ELF-1 (cell line): Measurements from ENCODE around the gene NELL1.
A peak's percentile ranks its signal among the peaks of the same experiment; 100 is the strongest.
"Not testable (repeated sequence)": the region's sequence is repeated elsewhere in the genome, so short reads cannot be mapped to it uniquely, and the experiment has no call there.

Experiments
- DNase-seq: peaks from one replicate; pipeline ENCODE4 v3.0.0-alpha.2; 2016; ENCODE audit warnings: low read depth, low spot score

NELL1 gene

DNA sequence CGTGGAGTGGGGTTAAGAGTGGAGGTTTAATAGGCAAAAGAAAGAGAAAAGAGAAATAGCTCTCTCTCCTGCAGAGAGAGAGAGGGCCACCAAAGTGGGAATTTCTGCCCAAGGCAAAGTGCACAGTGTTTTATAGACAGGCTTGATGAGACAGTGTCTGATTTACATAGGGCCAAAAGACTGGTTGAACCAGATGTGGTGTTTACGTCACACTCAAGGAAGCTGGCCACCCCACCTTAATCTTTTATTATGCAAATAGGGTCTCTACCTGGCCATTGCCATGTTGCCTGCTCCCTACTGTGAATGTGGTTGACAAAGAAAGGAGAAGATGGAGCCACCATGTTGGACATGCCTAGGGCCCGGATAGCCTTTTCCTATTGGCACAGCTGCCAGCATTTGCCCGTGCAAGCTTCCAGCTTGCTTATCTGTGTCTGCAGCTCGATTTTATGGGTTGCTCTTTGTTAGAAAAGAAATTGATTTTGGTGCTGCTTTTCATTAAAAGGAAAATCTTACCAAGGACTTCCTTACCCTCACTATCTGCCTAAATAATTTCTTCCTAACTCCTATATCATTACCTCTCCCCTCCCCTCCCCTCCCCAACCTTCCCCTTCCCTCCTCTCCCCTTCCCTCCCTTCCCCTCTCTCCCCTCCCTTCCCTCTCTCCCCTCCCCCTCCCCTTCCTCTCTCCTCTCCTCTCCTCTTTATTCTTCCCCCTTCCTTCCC, 436.0 kb downstream of the NELL1 start:
- peak; percentile 77 for DNase-seq

DNA sequence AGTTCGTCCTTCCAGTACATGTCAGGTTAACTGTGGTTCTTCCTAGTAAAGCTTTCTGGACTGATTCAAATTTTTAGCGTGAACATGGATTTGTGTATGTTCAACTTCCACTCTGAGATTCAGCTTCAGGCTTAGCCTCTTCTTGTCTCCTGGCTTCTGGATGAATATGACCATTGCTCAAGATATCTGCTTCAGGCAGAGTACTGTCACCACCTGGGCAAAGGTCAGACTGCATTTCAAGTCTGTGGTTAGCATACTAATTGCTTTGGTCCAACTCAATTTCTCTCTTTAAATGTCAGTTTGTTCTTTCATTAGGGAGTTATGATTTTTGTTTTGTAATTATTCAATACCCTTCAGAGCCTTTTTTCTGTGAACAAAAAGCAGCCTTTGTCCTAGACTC, 440.0 kb downstream of the NELL1 start:
- no peak for DNase-seq

DNA sequence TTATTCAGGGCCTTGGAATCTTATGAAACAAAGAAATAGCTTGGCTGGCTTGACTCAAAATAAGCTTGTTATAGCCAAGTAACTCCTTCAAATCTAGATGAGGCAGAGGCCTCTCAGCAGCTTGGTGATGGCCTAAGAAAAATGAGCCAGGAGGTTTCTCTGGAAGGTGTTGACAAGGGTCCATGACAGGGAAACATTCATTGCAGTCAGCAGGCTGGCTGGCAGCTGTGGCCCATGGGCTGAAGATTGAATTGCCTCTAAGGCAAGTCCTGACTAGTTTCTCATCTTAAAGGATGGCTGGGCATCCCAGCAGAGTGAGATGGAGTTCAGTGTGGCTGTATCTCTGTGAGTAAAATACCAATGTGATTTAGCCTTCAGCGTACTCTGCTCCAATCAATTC, 441.0 kb downstream of the NELL1 start:
- no peak for DNase-seq

DNA sequence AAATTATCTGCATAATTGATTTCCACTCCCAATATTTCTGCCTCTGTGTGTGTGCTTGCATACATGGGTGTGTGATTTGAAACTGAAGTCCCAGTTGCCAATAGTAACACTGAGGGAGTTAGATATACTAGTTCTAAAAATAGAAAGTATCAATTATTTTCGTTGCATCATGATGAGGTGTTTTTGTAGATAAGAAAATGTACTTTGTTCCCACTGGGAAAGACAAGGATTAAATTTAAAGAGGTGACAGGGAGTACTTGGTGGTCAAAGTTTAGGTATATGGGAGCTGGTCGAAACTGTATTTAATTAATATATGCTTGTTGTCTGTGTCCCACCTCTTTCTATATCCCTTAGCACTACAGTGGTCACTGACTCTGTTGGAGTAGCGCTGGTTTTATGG, 444.5 kb downstream of the NELL1 start:
- no peak for DNase-seq

DNA sequence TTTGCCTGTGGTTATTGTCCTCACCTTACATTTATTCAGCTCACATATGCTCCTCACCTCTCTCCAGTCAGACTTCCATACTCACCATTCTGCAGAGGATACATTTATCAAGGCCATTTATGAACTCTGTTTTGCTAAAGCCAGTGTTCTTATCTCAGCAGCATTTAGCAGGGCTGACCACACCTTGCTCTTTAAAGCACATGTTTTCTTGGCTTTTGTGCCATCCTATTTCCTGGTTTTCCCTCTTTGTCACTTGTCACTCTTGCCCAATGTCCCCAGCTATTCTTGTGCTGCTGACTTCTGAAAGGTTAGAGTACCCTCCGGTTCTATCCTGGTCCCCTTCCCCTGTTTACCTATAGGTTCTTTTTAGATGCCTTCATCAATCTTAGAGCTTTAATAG, 446.6 kb downstream of the NELL1 start:
- no peak for DNase-seq

DNA sequence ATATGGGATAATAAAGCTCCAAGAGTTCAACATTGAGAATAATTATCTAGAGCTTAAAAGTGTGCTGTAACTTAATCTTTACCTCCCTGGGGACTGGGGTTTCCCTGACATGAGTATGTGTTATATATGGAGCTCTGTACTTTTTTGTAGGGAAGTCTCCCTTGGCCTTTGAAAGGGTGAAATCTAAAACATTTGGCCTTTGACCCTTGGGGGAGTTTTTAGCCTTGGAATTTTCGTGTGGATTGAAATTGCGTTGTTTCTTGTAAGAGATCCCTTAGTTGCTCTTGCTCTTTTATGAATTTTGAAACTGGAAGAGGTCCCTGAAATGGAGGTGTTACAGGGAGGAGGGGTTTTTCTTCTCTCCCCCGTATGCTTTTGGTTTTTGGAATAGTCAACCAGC, 450.0 kb downstream of the NELL1 start:
- no peak for DNase-seq

DNA sequence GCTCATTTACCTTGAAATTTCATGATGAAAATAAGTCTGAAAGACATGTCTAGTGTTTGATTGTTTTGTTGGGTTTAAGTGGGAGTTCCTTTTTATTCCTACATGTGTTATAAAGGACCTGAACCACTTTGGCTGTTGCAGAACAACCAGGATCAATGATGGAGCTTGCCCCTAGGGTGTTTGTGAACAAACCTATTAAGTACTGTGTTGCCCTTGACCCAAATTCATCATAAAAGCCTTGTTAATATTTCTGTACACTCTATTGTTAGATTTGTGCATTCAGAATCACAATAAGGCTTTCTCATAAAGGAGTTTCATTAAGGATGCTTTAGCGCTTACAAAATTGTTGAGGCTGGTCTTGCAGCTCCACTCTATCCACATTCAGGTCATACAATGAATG, 452.6 kb downstream of the NELL1 start:
- DNase-seq, result no peak

DNA sequence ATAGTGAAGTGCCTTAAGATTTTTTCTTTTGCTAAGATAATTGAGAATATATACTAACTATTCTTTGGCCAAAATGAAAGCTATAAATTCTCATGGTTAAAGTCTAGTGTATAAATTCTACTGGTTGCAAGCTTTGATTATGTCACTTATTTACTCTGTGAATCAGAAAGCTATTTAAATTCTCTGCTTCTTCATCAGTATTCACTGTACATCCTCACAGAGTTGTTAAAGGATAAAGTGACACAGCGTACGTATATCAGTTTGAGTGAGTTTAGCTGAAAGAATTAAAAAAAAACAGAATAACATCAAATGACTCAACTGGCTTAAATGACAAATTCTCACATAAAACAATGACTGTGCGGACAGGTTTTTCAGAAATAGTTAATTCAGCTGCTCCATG, 453.1 kb downstream of the NELL1 start:
- DNase-seq, result no peak

DNA sequence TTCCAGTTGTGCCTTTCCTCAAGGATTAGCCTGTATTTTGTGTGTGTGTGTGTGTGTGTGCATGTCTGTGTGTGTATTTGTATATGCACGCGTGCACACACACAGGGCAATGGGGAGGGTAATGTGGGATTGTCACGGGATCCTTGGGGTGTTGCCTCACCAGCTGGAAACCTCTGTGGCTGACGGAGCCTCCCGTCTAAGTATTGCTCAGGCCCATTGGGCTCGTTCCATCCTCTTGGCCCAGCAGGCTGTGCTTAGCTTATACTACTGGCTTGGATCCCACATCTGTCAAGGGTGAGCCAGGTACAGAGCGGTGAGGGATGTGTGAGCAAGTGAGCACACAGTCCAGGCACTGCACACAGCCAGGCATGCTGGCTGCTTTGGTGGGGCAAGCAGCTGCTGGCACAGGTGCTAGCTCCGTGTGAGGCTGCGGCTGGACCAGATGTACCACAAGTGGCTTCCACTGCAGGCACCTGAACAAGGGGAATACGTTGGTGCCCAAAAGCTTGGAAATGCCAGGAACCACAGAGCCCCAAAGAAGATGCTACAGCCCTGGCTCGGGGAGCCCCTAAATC, 462.8 kb downstream of the NELL1 start:
- DNase-seq, result no peak

DNA sequence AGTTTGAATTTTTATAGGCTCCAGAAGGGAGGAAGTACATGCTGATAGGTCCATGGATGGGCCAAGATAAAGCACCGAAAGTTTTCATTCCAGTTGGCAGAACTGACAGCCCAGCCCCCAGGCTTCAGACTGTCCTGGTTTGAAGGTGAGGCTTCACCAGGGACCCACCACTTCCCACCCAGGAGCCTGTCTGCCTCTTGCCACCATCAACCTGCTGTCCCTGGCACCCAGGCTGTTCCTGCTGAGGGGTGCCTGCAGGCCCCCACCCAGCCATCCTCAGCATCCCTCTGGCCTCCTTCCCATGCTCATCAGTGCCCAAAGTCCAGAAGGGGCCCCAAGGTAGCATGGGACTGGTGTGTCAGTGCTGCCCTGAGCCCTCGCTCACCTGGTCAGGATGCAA, 463.9 kb downstream of the NELL1 start:
- DNase-seq, result no peak

DNA sequence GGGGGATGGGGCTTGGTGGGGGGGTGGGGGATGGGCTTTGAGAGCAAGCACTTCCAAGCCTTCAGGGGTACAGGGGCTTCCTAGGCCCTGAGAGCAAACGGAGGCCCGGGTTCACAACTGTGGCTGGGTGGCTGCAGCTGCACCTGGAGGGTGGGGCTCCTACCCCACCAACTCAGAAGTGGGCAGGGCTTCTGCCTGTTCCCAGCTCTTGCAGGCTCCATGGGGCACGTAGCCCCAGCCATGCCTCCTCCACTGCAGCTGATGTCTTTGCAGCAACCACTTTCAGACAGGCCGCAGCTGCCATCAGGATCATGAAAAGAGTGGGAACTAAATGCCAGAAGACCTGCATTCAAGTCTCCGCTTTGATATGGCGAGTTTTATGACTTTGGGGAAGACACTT, 464.3 kb downstream of the NELL1 start:
- DNase-seq, result no peak

DNA sequence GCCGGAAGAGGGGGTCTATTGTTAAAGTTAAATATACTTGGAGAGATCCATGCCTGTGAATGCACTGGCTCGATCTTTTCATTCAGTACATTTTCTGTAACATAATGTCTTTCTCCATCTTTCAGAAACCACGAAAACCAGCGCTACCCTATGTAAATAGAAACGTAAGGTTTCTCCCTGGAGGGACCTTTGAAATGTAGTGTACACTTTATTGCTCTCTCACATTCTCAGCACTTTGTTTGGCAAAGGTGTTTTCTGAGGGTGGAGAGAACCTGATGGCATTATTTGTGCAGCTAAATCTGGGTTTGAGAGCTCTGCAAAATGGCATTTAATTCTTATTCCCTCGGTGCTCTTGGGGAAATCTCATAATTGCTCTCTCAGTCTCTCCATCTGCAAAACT, 468.4 kb downstream of the NELL1 start:
- DNase-seq, result no peak

DNA sequence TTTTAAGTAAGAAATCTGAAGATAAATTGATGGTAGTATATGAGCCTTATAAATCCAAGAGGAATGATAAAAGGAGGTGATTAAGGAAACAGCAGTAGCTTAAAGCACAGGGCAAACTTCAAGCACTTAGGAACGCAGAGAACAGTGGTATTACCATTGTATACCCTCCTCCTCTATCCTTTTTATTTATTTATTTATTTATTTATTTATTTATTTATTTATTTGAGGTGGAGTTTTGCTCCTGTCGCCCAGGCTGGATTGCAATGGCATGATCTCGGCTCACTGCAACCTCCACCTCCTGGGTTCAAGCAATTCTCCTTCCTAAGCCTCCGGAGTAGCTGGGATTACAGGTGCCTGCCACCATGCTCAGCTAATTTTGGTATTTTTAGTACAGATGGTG, 472.2 kb downstream of the NELL1 start:
- not testable (repeated sequence) for DNase-seq

DNA sequence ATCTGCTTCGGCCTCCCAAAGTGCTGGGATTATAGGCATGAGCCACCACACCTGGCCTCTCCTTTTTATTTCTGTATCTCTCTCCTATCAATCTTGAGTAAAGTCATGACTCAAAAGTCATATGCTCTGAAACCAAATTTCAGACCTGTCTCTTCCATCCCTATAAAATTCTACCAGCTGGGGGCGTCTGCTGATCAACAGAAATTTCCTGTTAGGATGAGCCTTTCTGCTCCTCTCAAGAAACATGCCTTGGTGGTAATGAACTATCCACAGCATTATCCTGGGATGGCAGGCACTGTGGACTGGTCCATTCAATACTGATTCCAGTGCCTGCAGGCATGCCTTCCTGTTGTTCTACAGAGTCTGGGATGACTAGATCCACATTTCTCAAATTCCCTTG, 472.6 kb downstream of the NELL1 start:
- DNase-seq, result no peak

DNA sequence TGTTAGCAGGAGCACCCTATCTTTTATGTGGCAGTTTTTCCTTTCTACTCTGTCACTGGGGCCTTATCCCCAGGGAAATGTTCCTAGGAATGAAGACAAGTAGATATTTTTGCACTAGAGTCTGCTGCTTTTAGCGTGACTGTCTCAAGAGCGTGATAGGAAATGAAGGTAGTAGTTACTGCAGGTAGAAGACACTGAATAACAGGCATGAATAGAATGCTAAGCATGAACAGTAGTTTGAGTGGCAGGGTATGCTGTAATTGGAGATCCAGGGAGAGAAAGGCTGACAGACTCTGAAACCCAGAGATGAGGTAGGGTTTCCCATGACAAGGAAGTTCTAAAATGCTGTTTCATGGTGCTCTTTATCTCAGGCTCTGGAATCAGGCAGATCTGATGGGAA, 475.1 kb downstream of the NELL1 start:
- no peak for DNase-seq

DNA sequence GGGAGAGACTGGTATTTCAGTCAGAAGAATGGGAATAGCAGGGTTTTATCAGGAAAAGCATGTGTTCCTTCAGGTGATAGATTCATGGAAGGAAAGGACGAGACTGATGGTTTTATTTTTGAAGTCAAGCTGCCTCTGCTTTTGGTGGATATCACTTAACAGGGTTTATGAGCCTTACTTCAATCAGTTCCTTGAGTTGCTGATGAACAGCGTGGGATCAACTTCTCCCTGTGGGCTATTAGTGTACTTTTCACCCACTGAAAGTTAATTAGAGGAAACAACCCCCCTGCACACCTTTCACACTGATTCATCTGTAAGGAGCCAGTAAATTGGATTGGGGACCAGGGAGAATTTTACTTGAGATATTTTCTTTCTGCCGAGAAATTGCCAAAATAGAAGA, 479.0 kb downstream of the NELL1 start:
- no peak for DNase-seq

DNA sequence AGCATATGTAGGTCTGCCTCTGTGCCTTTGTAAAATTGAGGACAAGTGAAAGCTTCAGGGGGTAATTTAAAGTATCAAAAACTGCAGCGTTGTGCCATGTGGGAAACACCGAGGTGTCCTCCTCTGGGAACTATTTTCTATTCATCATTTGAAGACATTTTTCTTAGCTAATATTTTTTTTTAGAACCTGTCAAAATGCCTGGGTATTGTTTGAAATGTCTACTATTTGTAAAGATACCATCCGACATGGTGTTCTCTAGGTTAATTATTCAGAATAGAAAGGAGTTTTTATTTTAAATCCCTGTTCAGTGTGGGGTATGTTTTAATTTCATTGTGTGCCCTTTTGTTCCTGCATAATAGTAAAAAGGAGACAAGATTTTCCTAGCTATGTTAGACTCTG, 490.8 kb downstream of the NELL1 start:
- no peak for DNase-seq

DNA sequence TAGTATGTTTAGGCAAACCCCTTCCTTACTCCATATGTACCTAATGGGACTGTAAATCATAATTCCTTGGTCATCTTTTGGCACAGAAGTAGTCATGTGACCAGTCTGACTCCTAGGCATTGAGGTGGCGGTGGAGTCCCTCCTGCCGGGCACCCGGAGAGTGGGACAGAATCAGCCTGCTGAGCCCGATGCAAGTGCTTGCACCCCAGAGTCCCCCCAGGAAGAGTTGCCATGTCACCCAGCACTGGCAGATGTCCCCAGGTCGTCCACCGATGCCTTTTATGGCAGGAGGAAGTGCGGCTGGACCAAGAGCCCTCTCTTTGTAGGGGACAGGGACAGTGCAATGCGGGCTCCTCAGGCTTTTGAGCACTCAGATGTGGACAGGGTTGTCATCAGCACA, 500.3 kb downstream of the NELL1 start:
- DNase-seq, result no peak

DNA sequence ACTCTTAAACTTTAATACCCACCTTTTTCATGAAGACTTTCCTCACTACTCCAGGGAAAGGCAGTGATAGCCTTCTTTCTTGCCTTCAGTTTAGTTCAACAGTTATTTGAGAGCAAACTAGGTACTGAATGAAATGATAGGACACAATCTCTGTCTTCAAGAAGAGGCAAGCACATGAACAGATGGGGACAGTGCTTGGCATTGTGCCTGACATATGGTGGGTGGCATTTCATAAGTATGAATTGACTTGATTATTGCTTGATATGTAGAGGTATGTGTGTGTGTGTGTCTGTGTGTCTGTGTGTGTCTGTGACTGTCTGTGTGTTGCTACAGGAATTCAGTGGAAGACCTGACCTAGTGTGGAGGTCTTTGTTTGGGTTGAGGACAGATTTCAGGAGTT, 504.1 kb downstream of the NELL1 start:
- no peak for DNase-seq

DNA sequence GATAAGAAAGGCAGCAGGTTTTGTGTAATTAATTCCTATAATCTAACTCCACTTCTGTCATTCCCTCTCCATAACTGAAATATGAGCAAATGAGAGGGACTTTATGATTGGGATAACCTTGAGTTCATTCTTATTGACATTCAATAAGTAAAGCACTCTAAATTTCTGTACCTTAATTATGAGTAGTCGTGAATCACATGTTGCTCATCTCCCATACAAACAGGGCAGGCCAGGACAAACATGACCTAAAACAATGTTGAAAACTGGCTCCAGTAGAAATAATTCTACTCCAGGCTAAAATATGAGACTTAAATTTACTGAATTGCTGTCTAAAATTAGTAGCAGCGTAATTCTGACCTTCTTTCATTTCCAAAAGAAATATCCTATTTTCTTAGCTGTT, 505.4 kb downstream of the NELL1 start:
- DNase-seq, result no peak

DNA sequence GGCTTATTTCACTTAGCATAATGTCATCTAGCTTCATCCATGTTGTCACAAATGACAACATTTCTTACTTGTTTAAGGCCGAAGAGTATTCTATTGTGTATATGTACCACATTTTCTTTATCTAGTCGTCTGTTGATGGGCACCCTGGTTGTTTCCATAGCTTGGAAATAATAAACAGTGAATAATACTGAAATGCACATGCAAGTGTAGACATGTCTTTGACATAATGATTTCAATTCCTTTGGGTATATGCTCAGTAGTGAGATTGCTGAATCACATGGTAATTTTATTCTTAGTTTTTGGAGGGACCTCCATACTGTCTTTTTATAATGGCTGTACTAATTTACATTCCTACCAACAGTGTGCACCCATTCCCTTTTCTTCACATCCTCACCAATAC, 508.0 kb downstream of the NELL1 start:
- no peak for DNase-seq

DNA sequence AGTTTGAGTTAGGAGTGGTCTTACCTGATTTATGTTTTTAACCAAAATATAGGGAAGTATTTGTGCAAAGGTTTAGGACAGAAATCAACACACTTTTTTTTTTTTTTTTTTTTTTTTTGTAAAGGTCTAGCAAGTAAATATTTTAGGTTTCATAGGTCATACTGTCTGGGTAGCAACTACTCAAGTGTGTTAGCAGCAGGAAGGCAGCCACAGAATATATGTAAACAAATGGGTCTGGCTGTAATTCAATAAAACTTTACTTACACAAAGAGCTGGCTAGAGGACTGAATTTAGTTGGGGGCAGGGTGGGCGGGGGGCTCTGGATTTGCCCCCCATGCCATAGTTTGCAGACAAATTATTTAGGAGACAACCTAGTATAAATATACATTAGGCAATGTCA, 510.4 kb downstream of the NELL1 start:
- DNase-seq, result no peak

DNA sequence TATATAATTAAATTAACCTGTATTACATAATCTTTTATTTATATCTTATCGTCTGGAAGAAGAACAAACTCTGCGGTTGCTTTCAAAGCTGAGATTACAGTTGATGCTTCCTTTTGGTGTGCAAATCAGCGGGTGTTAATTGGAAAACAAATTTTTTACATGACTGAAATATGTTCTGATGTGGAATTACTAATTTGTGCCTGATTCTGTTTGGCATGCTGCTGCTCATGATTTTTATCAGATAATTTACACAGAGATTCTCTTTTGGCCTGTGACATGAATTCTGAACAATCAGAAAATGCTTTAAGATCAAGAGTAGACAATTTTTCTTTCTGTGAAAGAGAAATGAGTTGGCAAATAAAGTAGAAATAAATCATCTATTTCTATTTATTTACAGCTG, 510.8 kb downstream of the NELL1 start:
- DNase-seq, result no peak

DNA sequence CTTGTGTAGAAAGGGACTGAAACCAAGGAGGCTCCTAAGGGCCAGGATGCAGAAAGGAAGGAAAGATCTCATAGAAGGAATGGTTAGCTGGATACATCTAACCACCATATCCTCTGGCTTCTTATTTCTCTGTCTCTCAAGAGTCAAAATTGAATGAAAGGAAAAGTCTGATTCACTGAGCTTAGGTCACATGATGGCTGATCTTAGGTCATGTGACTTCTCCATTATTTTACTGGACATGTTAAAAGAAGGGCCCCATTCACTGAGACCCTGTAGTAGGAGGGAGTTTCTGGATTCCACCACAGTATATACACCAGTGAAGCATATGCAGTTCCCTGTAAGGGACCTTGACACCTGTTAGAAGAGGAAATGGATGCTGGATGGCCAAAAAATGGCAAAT, 516.6 kb downstream of the NELL1 start:
- DNase-seq, result no peak
